Measurements from ENCODE around the gene RPP25L.

DNA sequence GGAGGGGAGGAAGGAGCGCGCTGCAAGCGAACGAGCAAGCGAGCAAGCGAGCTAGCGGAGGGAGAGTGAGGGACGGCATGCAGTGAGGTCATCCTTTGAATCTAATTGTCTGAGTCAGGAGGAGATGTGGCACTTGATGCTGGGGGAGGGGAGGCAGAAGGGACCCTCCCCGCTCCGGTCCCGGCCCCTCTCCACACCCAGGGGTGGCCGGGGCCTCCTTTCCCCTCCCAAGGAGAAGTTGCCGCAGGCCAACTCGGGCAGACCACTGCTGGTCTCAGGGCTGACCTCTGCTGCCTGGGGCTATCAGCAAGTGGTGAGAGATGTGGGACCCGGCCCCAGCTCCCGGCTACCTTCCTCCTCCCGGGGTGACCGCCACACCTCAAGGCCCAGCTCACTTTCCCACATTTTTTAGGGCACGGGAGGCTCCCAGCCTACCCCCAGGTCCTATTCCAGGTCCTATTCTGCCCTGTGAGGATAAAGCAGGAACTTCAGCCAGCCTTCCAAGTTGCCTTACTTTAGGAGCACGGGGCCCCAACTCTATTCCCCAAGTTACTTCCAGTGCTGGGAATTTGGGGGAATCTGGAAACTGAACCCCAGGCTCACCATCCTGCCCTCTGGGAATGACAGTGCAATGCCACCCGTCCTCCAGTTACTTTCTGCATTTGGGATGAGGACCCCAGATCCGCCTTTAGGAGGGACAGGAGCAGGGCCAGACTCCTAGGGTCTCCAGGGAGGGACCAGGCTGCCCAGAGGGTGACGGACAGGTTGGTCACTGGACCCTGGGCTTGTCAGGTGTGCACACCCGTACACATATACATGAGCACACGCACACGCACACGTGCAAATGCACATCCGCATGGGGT lies 33.4 kb downstream of the RPP25L start:
- no peak for TF ChIP-seq CTCF (IDR thresholded peaks at IDR 0.05)
- no peak for TF ChIP-seq POLR2A (IDR thresholded peaks at IDR 0.05)
